ENCODE data around the gene AGAP1.
"Not testable (repeated sequence)": the region's sequence is repeated elsewhere in the genome, so short reads cannot be mapped to it uniquely, and the experiment has no call there.

The AGAP1 gene

GRCh38 chr2:236061497-236061896 is 567.7 kb downstream of the AGAP1 start:
- TF ChIP-seq, protein P1, sequence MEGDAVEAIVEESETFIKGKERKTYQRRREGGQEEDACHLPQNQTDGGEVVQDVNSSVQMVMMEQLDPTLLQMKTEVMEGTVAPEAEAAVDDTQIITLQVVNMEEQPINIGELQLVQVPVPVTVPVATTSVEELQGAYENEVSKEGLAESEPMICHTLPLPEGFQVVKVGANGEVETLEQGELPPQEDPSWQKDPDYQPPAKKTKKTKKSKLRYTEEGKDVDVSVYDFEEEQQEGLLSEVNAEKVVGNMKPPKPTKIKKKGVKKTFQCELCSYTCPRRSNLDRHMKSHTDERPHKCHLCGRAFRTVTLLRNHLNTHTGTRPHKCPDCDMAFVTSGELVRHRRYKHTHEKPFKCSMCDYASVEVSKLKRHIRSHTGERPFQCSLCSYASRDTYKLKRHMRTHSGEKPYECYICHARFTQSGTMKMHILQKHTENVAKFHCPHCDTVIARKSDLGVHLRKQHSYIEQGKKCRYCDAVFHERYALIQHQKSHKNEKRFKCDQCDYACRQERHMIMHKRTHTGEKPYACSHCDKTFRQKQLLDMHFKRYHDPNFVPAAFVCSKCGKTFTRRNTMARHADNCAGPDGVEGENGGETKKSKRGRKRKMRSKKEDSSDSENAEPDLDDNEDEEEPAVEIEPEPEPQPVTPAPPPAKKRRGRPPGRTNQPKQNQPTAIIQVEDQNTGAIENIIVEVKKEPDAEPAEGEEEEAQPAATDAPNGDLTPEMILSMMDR (conservative IDR thresholded peaks at IDR 0.05; ENCODE audit: low read depth, low read length): no peak
- DNase-seq (ENCODE audit: low read depth): no peak
- H3K4me3 ChIP-seq (ENCODE audit: low read depth, low read length): no peak overlapping the region

- no peak for DNase-seq (ENCODE audit: low read depth)
- H3K4me3 ChIP-seq (ENCODE audit: low read depth, low read length): no peak overlapping the region
- TF ChIP-seq, protein P1 (conservative IDR thresholded peaks at IDR 0.05; ENCODE audit: low read depth, low read length): no peak
Measured at GRCh38 chr2:236061899-236062298, 568.1 kb downstream of the AGAP1 start.

GRCh38 chr2:236062806-236063205 is 569.0 kb downstream of the AGAP1 start:
- not testable (repeated sequence) for DNase-seq (ENCODE audit: low read depth); H3K4me3 ChIP-seq (ENCODE audit: low read depth, low read length)

DNA sequence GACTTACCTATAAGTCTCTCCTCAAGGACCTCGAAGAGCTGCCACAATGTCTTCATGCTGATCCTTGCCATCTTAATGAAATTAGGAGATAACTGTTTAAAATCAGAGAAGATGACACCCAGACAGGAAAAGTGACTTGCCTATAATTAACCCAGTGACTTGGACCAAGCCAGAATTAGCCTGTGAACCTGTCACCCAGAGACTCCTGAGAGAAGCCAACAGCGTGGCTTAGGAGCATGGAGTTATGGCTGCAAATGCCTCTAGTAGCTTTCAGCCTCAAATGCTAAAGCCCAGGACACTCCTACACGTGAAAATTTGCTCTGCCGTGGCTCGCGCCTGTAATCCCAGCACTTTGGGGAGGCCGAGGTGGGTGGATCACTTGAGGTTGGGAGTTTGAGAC is 570.2 kb downstream of the AGAP1 start:
- DNase-seq (ENCODE audit: low read depth): no peak
- TF ChIP-seq, protein P1 (conservative IDR thresholded peaks at IDR 0.05; ENCODE audit: low read depth, low read length): no peak
- H3K4me3 ChIP-seq (ENCODE audit: low read depth, low read length): no peak overlapping the region

DNA sequence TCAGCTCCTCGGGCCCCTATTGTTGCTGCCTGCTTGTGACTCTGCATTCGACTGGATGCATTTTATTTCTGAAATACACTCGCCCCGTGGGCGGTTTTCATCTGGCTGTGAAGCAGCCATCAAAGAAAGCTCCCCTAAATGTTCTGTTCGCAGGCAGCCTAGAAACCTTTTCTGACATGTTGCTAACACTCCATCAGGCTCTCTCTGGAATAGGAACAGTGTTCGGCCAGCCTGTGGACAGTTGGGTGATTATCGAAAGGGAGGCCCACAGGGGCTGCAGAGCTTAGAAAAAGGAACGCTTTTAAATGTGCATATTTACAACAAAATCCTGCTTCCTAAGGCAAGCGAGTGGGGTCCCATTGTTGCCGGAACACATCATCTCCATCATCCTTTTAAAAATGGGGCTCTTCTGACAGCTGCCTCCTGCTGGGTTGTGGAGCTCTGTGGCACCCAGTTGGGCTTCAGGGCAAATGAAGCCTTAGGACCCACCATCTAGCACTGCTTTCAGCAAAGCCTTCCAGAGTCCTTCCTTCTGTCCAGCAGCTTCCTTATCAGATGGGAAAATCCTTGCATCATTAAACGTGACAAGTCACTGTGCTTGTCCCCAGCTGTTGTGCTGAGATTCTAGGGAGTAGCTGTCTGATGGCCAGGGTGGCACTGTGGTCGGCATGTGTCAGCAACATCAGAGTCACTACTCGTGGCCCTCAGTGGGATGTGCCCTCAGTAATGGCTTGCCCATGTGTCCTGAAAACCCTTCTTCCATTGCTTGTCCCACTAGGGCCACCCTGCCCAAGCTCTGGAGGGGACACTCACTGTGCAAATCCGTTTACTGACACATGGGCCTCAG is 571.7 kb downstream of the AGAP1 start:
- TF ChIP-seq, protein P1 (conservative IDR thresholded peaks at IDR 0.05; ENCODE audit: low read depth, low read length): no peak
- no peak overlapping the region for H3K4me3 ChIP-seq (ENCODE audit: low read depth, low read length)
- no peak for DNase-seq (ENCODE audit: low read depth)

DNA sequence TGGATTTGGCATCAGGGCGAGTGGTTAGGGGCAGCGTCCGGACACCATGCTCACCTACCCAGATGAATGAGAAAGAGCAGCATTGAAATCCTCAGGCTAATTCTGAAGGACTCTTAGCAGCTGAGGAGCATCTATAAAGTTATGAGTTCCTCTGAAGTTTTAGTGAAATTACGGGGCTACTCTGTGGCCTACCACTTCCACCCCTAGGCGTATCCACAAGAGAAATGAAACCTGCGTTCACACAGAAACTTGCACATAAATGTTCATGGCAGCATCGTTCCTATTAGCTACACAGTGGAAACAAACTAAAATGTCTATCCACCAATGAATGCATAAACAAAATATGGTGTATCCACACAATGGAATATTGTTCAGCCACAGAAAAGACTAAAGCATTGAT is 576.4 kb downstream of the AGAP1 start:
- no peak overlapping the region for H3K4me3 ChIP-seq (ENCODE audit: low read depth, low read length)
- DNase-seq (ENCODE audit: low read depth): no peak
- TF ChIP-seq, protein P1 (conservative IDR thresholded peaks at IDR 0.05; ENCODE audit: low read depth, low read length): no peak

- no peak overlapping the region for H3K4me3 ChIP-seq (ENCODE audit: low read depth, low read length)
- TF ChIP-seq, protein P1 (conservative IDR thresholded peaks at IDR 0.05; ENCODE audit: low read depth, low read length): no peak
Measured at GRCh38 chr2:236073246-236073645, 579.4 kb downstream of the AGAP1 start.

More at GRCh38 chr2:236073246-236073645, 579.4 kb downstream of the AGAP1 start:
- DNase-seq (ENCODE audit: low read depth): no peak
